PC-3 (cell line): ENCODE results near the gene CTTN. TPM values are rescaled to one million over a fixed set of nuclear protein-coding genes. Genes with fewer than 3 reads are reported as not detected.

Experiments used
- ATAC-seq: fragments of 200-7000 bp; cut with Tn5 transposase; 2 replicates; pipeline ENCODE4 v1.9.1; 2020; ENCODE audit warnings: mild to moderate bottlenecking, moderate library complexity
- BruUV-seq: library from RNA; stranded (reverse); fragments of 400-500 nt; replicated peaks from 2 replicates; lab custom pipeline; 2021; lab: Mats Ljungman, UMichigan
- CTCF ChIA-PET: fragments of 300-600 bp; sonication (Branson Sonifier 250); formaldehyde crosslinking; loops from one replicate; lab custom pipeline; 2022; ENCODE audit warnings: antibody characterized with exemption; lab: Charles Lee
- POLR2A ChIA-PET: fragments of 300-600 bp; sonication (Branson Sonifier 250); formaldehyde crosslinking; loops from one replicate; lab custom pipeline; 2022; ENCODE audit warnings: antibody characterized with exemption; ENCODE audit not compliant: unreplicated experiment; lab: Charles Lee
- DNase-seq: peaks from one replicate; pipeline ENCODE4 v3.0.0-alpha.2; 2015
- H2AFZ ChIP-seq: fragments of 300-600 bp; sonication (generic); 2 replicates; pipeline ENCODE4 v1.6.0; 2016; ENCODE audit warnings: antibody characterized with exemption, low read length
- H3F3A ChIP-seq: fragments of 300-600 bp; sonication (generic); one replicate; pipeline ENCODE4 v1.6.0; 2017; ENCODE audit warnings: antibody characterized with exemption, low read length, control low read depth, mild to moderate bottlenecking; ENCODE audit not compliant: unreplicated experiment
- H3K27ac ChIP-seq: fragments of 300-600 bp; sonication (generic); 2 replicates; pipeline ENCODE4 v1.5.1; 2016; ENCODE audit warnings: mild to moderate bottlenecking, low read length
- H3K27me3 ChIP-seq: fragments of 300-600 bp; sonication (generic); 2 replicates; pipeline ENCODE4 v1.6.1; 2016; ENCODE audit warnings: low read length, mixed read lengths
- H3K36me3 ChIP-seq: fragments of 300-600 bp; sonication (generic); 2 replicates; pipeline ENCODE4 v1.6.1; 2016; ENCODE audit warnings: low read depth, mixed run types, low read length, mixed read lengths
- H3K4me1 ChIP-seq: fragments of 300-600 bp; sonication (generic); 2 replicates; pipeline ENCODE4 v1.5.1; 2016; ENCODE audit warnings: low read length; ENCODE audit not compliant: insufficient read depth
- H3K4me2 ChIP-seq: fragments of 300-600 bp; sonication (generic); 2 replicates; pipeline ENCODE4 v1.6.0; 2016; ENCODE audit warnings: low read length
- H3K4me3 ChIP-seq: fragments of 300-600 bp; sonication (generic); 2 replicates; pipeline ENCODE4 v1.5.1; 2016; ENCODE audit warnings: mild to moderate bottlenecking, low read length, mixed read lengths
- H3K79me2 ChIP-seq: fragments of 300-600 bp; sonication (generic); 2 replicates; pipeline ENCODE4 v1.6.1; 2017; ENCODE audit warnings: low read length, mixed read lengths
- H3K9ac ChIP-seq: fragments of 300-600 bp; sonication (generic); 2 replicates; pipeline ENCODE4 v1.6.0; 2016; ENCODE audit warnings: mild to moderate bottlenecking, low read length
- H3K9me2 ChIP-seq: fragments of 300-600 bp; sonication (generic); replicated peaks from 2 replicates; pipeline ENCODE4 v1.6.1; 2016; ENCODE audit warnings: mixed run types, low read length, mixed read lengths
- H3K9me3 ChIP-seq: fragments of 300-600 bp; sonication (generic); 2 replicates; pipeline ENCODE4 v1.6.1; 2016; ENCODE audit warnings: low read length, mixed read lengths
- H4K20me1 ChIP-seq: fragments of 300-600 bp; sonication (generic); 2 replicates; pipeline ENCODE4 v1.6.1; 2016; ENCODE audit warnings: low read length, mixed read lengths
- EZH2 ChIP-seq: fragments of 300-600 bp; sonication (generic); IDR thresholded peaks from one replicate; pipeline ENCODE4 v1.6.1; 2017; ENCODE audit warnings: antibody characterized with exemption, mild to moderate bottlenecking, low read length; ENCODE audit not compliant: unreplicated experiment
- EZH2phosphoT487 ChIP-seq: fragments of 300-600 bp; sonication (generic); IDR thresholded peaks from 2 replicates; pipeline ENCODE4 v1.6.1; 2018; ENCODE audit warnings: mild to moderate bottlenecking, antibody characterized with exemption, low read length, borderline replicate concordance
- intact Hi-C: fragments of 100-400 bp; cut with micrococcal nuclease; formaldehyde crosslinking; loops from 2 replicates; pipeline ENCODE4 v1.9.0; 2023
- total RNA-seq: library from RNA; depleted of rRNA; stranded (reverse); fragments of >200 nt; gene quantifications from 2 replicates; pipeline ENCODE4 v1.2.3, GENCODE V29; 2014
- TF ChIP-seq, protein P1 (sequence below): fragments of 300-600 bp; sonication (generic); conservative IDR thresholded peaks from 2 replicates; pipeline ENCODE4 v1.5.1; 2017; ENCODE audit warnings: antibody characterized with exemption, low read depth, mild to moderate bottlenecking, low read length

CTTN gene
- total RNA-seq, 1 experiment from 2014 or later, result 244 TPM

DNA sequence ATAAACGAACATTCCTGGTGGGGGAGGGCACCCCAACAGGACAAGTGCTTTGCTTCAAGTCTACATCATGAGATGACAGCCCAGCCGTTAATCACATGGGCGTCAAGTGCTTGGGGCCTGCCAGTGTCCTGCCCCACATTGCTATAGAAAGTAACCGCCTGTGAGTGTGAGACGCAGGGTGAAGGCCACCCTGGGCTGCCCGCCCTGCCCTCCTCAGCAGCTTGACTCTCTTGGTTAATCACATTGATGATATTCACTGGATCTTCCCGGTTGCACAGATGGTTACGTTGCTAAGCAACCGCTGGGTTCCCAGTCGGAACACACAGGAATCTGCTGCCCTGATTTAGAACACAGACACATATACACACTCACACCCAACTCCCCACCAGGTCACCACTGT, 79.3 kb downstream of the CTTN start:
- no peaks in the 10 kb centered on the region for H4K20me1 ChIP-seq
- no peaks in the 10 kb centered on the region for H3K79me2 ChIP-seq
- ATAC-seq (no peak), DNase-seq (no peak)
- no peaks in the 10 kb centered on the region for H3K36me3 ChIP-seq
- no peaks in the 10 kb centered on the region for H3K27me3 ChIP-seq
- H3K4me2 ChIP-seq, result no peak overlapping the region
- H3K9me2 ChIP-seq, result no peaks in the 10 kb centered on the region
- H3K27ac ChIP-seq, result no peak overlapping the region
- H3K9me3 ChIP-seq, result no peaks in the 10 kb centered on the region
- intact Hi-C loops, result no loop called here
- H2AFZ ChIP-seq, result no peak overlapping the region
- BruUV-seq, result no TSS peak
- no peak overlapping the region for H3K9ac ChIP-seq
- ChIA-PET CTCF (no interaction called here), POLR2A (no interaction called here)
- no peaks in the 10 kb centered on the region for H3F3A ChIP-seq
- no peak for TF ChIP-seq EZH2phosphoT487
- TF ChIP-seq, protein P1, sequence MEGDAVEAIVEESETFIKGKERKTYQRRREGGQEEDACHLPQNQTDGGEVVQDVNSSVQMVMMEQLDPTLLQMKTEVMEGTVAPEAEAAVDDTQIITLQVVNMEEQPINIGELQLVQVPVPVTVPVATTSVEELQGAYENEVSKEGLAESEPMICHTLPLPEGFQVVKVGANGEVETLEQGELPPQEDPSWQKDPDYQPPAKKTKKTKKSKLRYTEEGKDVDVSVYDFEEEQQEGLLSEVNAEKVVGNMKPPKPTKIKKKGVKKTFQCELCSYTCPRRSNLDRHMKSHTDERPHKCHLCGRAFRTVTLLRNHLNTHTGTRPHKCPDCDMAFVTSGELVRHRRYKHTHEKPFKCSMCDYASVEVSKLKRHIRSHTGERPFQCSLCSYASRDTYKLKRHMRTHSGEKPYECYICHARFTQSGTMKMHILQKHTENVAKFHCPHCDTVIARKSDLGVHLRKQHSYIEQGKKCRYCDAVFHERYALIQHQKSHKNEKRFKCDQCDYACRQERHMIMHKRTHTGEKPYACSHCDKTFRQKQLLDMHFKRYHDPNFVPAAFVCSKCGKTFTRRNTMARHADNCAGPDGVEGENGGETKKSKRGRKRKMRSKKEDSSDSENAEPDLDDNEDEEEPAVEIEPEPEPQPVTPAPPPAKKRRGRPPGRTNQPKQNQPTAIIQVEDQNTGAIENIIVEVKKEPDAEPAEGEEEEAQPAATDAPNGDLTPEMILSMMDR, result no peak
- TF ChIP-seq EZH2, result no peak
- H3K4me3 ChIP-seq, result no peak overlapping the region
- peaks cover 12% of the 10 kb centered on the region for H3K4me1 ChIP-seq

DNA sequence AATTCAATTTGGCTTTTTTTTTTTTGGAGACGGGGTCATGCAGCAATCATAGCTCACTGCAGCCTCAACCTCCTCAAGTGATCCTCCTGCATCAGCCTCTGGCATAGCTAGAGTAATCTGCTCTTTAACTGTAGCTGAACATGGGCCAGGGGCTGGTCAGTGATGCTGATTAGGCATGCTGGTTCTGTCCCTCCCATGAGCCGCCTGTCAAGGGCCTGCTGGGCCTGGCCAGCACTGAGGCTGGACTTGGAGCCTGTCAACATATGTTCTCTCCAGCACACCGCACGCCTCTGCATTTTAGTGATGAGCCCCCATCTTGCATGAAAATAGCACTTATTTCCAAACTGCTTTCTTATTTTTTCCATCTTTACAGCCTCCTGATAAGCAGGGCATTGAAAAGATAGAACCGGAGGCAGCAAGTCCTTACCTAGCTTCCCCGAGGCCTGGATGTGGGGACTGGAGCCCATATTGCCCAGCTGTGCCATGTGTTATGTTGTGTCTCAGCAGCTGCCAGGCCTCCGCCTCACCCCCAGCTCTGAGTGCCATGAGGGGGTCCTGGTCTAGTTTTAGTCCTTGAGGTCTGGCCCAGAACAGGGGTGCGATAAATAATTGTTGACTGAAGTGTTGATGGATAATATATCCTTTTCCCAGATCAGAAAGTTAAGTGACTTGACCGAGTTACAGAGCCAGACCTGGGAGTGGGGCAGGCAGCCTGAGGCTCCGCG, 80.0 kb downstream of the CTTN start:
- Histone ChIP-seq H3K27ac (no peak overlapping the region), H3K4me2 (no peak overlapping the region), H4K20me1 (no peaks in the 10 kb centered on the region), H3K4me3 (no peak overlapping the region), H3F3A (no peaks in the 10 kb centered on the region), H3K36me3 (no peaks in the 10 kb centered on the region), H3K9me2 (no peaks in the 10 kb centered on the region), H3K9me3 (no peaks in the 10 kb centered on the region), H3K27me3 (no peaks in the 10 kb centered on the region), H3K79me2 (no peaks in the 10 kb centered on the region), H2AFZ (no peak overlapping the region), H3K4me1 (peaks cover 19% of the 10 kb centered on the region), H3K9ac (no peak overlapping the region)
- intact Hi-C loops, result no loop called here
- TF ChIP-seq EZH2, result no peak
- TF ChIP-seq, protein P1, result no peak
- no peak for TF ChIP-seq EZH2phosphoT487
- POLR2A ChIA-PET, result no interaction called here
- BruUV-seq, result no TSS peak
- no peak for DNase-seq
- no peak for ATAC-seq
- CTCF ChIA-PET, result no interaction called here

DNA sequence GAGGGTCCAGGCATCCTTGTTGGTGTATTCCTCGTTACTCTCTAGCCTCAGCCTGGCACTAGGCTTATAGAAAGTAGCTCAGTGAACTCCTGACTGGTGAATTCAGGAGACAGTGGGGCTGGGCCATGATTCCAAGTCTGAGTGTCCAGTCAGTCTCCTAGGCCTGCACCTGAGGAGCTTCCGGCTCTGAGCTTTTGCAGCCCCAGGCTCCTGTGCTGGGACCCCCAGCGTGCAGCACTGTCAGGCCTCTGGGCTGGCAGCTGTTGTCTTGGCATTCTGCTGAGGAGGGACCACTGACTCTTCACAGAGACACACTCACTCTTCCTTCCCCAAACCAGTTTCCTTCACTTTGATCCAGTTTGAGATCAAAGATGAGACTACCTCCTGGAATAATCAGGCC, 82.4 kb downstream of the CTTN start:
- TF ChIP-seq EZH2phosphoT487 (no peak), EZH2 (no peak)
- TF ChIP-seq, protein P1, result no peak
- Histone ChIP-seq H3K36me3 (no peaks in the 10 kb centered on the region), H4K20me1 (no peaks in the 10 kb centered on the region), H3F3A (no peaks in the 10 kb centered on the region), H3K9me2 (no peaks in the 10 kb centered on the region), H3K4me3 (no peak overlapping the region), H3K9me3 (no peaks in the 10 kb centered on the region), H3K9ac (no peak overlapping the region), H2AFZ (no peak overlapping the region), H3K27ac (no peak overlapping the region), H3K4me1 (peaks cover 27% of the 10 kb centered on the region), H3K4me2 (no peak overlapping the region), H3K27me3 (no peaks in the 10 kb centered on the region), H3K79me2 (no peaks in the 10 kb centered on the region)
- ATAC-seq (no peak), DNase-seq (no peak)
- no TSS peak for BruUV-seq
- ChIA-PET POLR2A (no interaction called here), CTCF (no interaction called here)
- intact Hi-C loops, result no loop called here
